ENCODE data around the gene ZNF675.
"Not testable (repeated sequence)": the region's sequence is repeated elsewhere in the genome, so short reads cannot be mapped to it uniquely, and the experiment has no call there.

ZNF675 gene

DNA sequence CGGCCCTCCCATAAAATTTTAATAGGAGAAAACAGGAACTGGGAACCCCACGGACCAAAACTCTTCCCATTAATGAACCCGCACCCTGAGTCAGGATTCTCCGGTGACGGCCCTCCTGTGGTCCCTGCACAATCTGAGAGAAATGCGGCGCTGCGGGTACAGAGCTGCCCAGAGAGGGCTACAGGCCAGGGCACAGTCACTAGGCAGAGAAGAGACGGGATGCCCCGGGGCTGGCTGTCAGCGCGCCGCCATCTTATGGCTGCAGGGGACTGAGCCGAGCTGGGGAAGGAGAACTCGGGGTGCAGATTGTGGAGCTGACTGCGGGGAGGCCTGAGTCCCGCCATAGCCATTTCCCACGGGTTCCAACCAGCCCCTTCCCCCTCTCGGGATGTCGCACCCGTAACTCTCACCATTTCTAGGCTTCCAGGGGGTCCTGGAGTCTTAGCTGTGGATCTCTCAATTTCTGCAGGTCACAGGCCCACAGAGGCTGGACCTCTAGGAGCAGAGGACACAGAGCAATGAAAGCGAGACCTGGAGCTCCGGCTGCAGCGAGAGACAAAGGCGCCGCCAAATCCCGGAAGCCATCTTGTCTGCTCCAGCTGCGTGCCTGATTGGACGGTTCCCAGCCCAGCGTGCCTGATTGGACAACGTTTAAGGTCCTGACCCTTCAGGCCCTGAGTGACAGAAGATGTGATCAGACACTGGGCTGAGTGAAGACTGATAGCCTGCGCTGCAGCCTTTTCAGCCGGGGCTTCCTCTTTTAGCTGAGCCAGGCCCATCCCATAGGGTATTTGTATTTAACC lies at the start of gene ZNF675:
Gene ZNF675, minus strand, starts transcription at position 592 of the 803 bp plus-strand sequence. Its CDS starts 179 bp downstream, at position 413.
- peak within 1 kb of the TSS; percentile 88 for H3K4me3 ChIP-seq (ENCODE audit: low read depth, low read length)

DNA sequence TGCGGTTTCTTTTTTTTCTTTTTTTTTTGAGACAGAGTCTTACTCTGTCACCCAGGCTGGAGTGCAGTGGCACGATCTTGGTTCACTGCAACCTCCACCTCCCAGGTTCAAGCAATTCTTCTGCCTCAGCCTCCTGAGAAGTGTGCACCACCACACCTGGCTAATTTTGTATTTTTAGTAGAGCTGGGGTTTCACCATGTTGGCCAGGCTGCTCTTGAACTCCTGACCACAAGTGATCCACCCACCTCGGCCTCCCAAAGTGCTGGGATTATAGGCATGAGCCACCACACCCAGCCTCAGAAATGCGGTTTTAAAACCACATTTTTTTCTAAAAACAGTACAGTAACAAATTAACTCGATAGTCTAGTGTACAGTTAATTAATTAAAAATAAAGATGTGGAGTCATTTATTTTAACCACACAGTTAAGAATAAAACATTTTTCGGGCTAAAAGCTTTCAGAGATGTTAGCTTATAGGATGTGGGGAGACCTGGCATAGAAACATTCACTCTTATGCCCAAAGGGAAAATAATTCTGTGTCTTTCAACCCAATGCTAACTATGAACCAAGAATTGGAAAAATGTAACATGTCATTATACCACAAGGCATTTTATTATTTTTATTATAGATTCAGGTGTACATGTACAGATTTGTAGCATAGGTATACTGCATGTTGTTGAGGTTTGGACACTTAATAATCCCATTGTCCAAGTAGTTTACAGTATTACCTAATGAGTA lies 43.9 kb upstream of the ZNF675 start:
- not testable (repeated sequence) for H3K4me3 ChIP-seq (ENCODE audit: low read depth, low read length)

DNA sequence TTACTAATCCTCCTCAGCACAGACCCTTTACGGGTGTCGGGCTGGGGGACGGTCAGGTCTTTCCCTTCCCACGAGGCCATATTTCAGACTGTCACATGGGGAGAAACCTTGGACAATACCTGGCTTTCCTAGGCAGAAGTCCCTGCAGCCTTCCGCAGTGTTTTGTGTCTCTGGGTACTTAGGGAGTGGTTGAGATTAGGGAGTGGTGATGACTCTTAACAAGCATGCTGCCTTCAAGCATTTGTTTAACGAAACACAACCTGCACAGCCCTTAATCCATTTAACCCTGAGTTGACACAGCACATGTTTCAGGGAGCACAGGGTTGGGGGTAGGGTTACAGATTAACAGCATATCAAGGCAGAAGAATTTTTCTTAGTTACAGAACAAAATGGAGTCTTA lies 37.1 kb upstream of the ZNF675 start:
- H3K4me3 ChIP-seq (ENCODE audit: low read depth, low read length) = not testable (repeated sequence)

DNA sequence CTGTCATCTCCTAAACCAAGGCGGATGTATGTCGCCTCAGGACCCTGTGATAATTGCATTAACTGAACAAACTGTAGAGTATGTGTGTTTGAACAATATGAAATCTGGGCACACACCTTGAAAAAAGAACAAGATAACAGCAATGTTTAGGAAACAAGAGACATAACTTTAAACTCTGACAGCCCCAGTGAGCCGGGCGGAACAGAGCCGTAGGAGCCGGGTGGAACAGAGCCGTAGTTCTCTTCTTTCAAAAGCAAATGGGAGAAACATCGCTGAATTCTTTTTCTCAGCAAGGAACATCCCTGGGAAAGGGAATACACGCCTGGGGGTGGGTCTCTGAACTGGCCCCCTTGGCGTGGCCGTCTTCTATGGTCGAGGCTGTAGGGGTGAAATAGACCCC lies 31.8 kb upstream of the ZNF675 start:
- H3K4me3 ChIP-seq (ENCODE audit: low read depth, low read length) = no peak overlapping the region

DNA sequence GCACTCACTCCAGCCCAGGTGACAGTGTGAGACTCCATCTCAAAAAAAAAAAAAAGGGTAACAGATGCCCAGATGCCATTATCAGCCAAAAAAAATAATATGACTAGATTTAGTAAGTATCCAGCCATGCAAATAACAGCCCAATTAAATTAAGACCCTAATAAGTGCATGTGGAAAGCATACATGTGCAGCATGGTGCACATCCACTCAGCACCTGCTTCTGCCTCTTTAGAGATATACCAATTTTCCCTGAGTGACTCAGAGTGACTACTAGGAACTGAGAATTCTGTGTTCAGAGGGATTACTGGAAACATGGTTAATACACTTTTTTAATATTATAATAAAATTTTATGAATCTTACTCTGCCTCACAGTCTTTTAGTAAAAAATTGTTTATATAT lies 29.8 kb upstream of the ZNF675 start:
- no peak overlapping the region for H3K4me3 ChIP-seq (ENCODE audit: low read depth, low read length)

DNA sequence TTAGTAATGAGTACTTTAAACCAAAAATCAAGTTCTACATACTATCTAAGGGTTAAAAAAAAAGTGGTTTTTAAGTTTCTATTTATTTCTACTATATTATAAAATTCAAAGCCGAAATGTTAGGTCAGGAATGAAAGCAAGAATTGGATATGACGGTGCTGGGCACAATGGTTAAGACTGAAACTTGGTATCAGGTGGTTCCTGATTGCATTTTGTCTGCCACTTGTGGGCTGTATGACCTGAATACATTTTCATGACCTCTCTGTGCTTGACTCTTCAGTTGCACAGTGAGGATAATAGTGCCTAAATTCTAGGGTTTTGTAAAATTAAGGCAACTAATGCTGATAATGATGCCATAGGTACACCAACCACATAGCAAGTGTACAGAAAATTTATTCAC lies 22.3 kb upstream of the ZNF675 start:
- H3K4me3 ChIP-seq (ENCODE audit: low read depth, low read length) = no peak overlapping the region

DNA sequence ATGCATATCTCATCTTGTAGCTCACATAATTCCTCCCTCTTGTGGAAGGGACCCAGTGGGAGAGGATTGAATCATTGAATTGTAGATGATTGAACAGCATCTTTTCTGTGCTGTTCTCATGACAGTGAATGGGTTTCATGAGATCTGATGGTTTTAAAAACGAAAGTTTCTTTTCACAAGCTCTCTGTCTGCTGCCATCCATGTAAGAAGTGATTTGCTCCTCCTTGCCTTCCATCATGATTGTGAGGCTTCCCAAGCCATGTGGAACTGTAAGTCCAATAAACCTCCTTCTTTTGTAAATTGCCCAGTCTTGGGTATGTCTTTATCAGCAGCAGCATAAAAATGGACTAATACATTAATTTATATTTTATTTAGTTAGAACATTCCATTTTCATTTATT lies 19.6 kb upstream of the ZNF675 start:
- no peak overlapping the region for H3K4me3 ChIP-seq (ENCODE audit: low read depth, low read length)

DNA sequence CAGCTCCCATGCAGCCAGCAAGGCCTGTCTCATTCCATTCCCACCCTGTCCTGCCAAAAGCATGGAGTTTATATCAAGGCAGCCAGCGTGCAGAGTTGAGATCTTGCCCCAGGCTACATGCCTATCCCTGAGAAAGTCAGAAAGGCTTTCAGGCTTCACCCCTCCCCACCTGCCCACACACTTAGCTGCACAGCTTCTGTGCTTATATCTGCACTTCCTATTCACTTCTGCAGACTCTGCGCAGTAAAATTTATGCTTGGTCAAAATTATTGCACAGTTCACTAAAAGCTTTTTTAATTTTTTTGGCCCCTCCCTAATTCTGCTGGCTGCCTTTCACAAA lies 12.5 kb upstream of the ZNF675 start:
- H3K4me3 ChIP-seq (ENCODE audit: low read depth, low read length) = no peak overlapping the region

DNA sequence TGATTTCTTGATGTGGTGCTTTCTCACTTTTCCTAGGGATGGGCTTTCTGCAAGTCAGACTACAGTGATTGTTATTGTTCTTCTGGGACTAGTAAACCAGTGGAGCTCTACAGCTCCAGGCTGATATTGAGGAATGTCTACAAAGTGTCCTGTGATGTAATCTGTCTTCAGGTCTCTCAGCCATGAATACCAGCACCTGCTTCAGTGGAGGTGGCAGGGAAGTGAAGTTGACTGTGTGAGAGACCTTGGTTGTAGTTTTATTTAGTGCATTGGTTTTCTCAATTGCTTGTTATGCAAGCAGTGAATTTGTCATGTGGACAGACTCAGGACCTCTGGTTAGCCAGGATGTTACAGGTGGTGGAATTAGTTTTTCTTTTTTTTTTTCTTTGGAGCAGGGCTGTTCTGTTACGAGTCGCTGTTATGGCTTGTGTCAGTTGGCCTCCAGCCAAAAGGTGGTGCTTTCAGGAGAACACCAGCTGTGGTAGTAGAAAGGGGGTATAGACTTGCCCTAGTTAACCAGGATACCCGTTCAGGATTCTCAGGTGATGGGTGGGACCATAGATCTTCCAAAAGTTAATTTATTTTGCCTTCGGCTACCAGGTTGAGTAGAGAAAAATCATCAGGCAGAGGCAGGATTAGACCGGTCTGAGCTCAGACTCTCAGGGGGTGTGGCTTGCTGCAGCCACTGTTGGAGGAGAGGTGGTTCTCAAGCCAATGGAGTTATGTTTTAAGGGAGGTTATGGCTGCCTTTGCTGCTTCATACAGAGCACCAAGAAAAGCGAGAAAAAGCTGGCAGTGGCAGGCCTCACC lies 11.9 kb upstream of the ZNF675 start:
- H3K4me3 ChIP-seq (ENCODE audit: low read depth, low read length) = no peak overlapping the region

DNA sequence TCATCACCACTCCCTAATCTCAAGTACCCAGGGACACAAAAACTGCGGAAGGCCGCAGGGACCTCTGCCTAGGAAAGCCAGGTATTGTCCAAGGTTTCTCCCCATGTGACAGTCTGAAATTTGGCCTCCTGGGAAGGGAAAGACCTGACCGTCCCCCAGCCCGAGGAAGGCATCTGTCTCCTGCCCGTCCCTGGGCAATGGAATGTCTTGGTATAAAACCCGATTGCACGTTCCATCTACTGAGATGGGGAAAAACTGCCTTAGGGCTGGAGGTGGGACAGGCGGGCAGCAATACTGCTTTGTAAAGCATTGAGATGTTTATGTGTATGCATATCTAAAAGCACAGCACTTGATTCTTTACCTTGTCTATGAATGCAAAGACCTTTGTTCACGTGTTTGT lies 5.9 kb upstream of the ZNF675 start:
- not testable (repeated sequence) for H3K4me3 ChIP-seq (ENCODE audit: low read depth, low read length)

DNA sequence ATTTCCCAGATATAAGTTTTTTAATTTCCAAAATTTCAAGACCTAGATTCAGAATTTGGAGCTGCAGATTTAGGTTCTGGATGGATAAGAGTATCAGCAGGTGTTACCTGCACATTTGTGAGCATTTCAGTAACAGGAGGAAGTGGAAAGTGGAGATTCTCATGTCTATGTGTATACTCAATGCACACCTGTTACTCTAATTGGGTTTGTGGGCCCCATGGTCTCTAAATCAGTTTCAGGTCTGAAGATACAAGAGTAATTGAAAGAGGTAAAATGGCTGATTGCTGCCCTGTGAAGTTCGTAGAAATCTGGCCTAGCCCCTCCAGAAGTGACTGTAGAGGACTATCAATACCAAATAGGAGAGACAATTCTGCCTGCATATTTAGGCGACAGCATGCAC lies 13.9 kb downstream of the ZNF675 start:
- H3K4me3 ChIP-seq (ENCODE audit: low read depth, low read length) = no peak overlapping the region

DNA sequence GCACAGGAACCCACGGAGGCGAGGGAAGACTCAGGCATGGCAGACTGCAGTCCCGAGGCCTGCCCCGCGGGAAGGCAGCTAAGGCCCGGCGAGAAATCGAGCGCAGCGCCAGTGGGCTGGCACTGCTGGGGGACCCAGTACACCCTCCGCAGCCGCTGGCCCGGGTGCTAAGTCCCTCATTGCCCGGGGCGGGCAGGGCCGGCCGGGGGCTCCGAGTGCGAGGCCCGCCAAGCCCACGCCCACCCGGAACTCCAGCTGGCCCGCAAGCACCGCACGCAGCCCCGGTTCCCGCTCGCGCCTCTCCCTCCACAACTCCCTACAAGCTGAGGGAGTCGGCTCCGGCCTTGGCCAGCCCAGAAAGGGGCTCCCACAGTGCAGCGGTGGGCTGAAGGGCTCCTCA lies 18.4 kb downstream of the ZNF675 start:
- H3K4me3 ChIP-seq (ENCODE audit: low read depth, low read length) = not testable (repeated sequence)

DNA sequence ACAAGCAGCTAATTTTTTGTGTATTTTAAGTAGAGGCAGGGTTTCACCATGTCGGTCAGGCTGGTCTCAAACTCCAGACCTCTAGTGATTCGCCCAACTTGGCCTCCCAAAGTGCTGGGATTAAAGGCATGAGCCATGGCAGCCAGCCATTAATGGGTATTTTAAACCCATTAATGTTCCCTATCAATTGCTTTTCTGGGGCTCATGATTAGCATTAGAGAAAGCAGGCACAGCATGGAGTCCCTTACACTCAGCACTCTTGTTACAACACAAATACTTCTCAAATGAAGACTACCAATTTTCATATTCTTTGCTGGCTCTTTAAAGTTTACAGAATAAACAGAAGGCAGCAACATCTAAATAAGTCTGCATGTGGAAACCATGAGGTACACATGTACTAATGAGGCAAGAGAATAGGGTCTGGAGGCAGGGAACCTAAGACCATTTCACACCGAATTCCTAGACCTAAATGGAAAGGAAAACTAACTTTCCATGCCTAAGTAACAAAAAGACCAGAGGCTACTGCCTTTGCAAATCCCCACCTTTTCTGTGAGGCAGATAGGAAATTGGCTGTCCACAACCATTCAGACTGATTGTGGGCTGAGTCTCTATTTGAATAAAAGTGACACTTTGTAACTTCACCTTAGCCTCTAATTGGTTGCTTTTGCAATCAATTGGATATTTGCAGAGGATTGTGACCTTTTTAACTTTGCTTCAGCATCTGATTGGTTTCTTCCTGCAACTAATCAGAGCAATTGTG lies 21.2 kb downstream of the ZNF675 start:
- no peak overlapping the region for H3K4me3 ChIP-seq (ENCODE audit: low read depth, low read length)

DNA sequence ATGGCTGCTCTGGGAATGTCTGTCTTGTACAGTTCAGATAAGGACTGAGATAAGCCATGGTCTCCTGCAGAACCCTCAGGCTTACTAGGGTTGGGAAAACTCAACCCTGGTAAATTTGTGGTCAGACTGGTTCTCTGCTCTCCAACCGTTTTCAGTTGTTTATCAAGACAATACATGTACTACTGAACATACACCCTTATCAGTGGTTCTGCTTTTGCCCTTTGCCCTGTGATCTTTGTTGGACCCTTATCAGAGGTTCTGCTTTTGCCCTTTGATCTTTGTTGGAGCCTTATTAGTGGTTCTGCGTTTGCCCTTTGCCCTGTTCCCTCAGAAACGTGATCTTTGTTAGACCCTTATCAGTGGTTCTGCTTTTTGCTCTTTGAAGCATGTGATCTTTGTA lies 37.2 kb downstream of the ZNF675 start:
- H3K4me3 ChIP-seq (ENCODE audit: low read depth, low read length) = not testable (repeated sequence)

Data from iPS-11a (cell line).